ENCODE measurements around the gene ERN2. TPM values are rescaled to one million over a fixed set of nuclear protein-coding genes. Genes with fewer than 3 reads are reported as not detected.

Gene ERN2
- total RNA-seq, 1 donor from 2014 or later: not detected

GRCh38 chr16:23683487-23683886, 29.5 kb downstream of the ERN2 start:
- Histone ChIP-seq H3K27ac (no peak overlapping the region), H3K4me1 (peaks cover 14% of the 10 kb centered on the region), H3K4me3 (no peak overlapping the region), H3K27me3 (no peaks in the 10 kb centered on the region), H3K9me3 (no peaks in the 10 kb centered on the region), H3K36me3 (peaks cover 0 to 30% of the 10 kb centered on the region in 2 donors)
- TF ChIP-seq POLR2AphosphoS5 (IDR thresholded peaks at IDR 0.05; ENCODE audit: insufficient read depth in 1 of 2, low read depth in 1 of 2): no peak
- TF ChIP-seq POLR2A (IDR thresholded peaks at IDR 0.05): no peak
- no peak for TF ChIP-seq CTCF (IDR thresholded peaks at IDR 0.05)
- intact Hi-C loops (cut with DNase I): no loop called here
- no peak for DNase-seq (ENCODE audit: extremely low spot score in 2 of 2)

- Histone ChIP-seq H3K4me1 (peaks cover 20% of the 10 kb centered on the region), H3K9me3 (no peaks in the 10 kb centered on the region), H3K27me3 (no peaks in the 10 kb centered on the region), H3K4me3 (no peak overlapping the region), H3K36me3 (peaks cover 0 to 16% of the 10 kb centered on the region in 2 donors), H3K27ac (no peak overlapping the region)
- no peak for DNase-seq (ENCODE audit: extremely low spot score in 2 of 2)
- intact Hi-C loops (cut with DNase I): no loop called here
- no peak for TF ChIP-seq CTCF (IDR thresholded peaks at IDR 0.05)
- TF ChIP-seq POLR2AphosphoS5 (IDR thresholded peaks at IDR 0.05; ENCODE audit: insufficient read depth in 1 of 2, low read depth in 1 of 2): no peak
- TF ChIP-seq POLR2A (IDR thresholded peaks at IDR 0.05): no peak
These were observed 30.8 kb downstream of the ERN2 start for GRCh38 chr16:23682181-23682580.

- DNase-seq (ENCODE audit: extremely low spot score in 2 of 2): no peak
- Histone ChIP-seq H3K27ac (no peak overlapping the region), H3K9me3 (no peaks in the 10 kb centered on the region), H3K4me3 (no peak overlapping the region), H3K4me1 (peaks cover 20% of the 10 kb centered on the region), H3K36me3 (peaks cover 0 to 13% of the 10 kb centered on the region in 2 donors), H3K27me3 (no peaks in the 10 kb centered on the region)
- TF ChIP-seq POLR2A (IDR thresholded peaks at IDR 0.05) (no peak), POLR2AphosphoS5 (IDR thresholded peaks at IDR 0.05; ENCODE audit: insufficient read depth in 1 of 2, low read depth in 1 of 2) (no peak)
- intact Hi-C loops (cut with DNase I): no loop called here
These were observed 33.1 kb downstream of the ERN2 start for GRCh38 chr16:23679986-23680336.

DNA sequence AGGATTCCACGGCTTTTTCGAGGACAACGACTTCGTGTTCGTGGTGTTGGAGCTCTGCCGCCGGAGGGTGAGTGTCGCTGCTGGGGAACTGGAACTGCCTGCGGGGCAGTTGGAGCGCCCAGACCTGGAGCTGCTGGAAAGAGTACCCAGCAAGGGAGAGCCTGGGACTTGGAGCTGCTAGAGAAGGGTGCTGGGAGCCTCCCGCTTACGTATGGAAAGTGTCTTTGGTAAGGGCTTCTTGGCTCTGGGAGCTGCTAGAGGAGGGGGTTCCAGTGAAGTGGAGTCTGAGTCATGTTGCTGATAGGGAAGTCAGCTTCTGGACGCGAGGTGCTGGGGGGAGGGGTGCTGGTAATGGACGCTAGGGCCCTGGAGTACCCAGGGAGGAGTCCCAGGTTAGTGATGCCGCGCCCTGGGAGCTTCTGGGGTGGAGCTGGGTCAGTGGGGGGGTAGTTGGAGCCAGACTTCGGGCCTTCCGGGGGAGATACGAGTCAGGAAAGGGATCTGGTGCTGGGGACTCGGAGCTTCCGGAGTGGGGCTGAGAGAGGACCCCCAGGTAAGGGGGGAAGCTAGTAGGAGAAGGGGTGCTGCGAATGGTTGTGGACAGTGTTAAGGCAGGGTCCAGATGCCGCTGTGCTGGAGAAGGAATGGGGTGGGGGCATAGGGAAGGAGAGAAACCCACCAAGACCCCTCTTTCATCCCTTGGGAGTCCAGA, 33.6 kb downstream of the ERN2 start:
- peak overlapping the region; percentile 48 to 57 for H3K4me3 ChIP-seq
- no peak overlapping the region for H3K27ac ChIP-seq

More for the DNA sequence above, 33.6 kb downstream of the ERN2 start:
- Histone ChIP-seq H3K9me3 (no peaks in the 10 kb centered on the region), H3K4me1 (peaks cover 20% of the 10 kb centered on the region), H3K27me3 (no peaks in the 10 kb centered on the region), H3K36me3 (peaks cover 0 to 11% of the 10 kb centered on the region in 2 donors)
- intact Hi-C loops (cut with DNase I): no loop called here
- DNase-seq (ENCODE audit: extremely low spot score in 2 of 2): no peak
- TF ChIP-seq CTCF (IDR thresholded peaks at IDR 0.05) (no peak), POLR2A (IDR thresholded peaks at IDR 0.05) (no peak), POLR2AphosphoS5 (IDR thresholded peaks at IDR 0.05; ENCODE audit: insufficient read depth in 1 of 2, low read depth in 1 of 2) (no peak)

All from vagina (tissue), 2 donors.